ENCODE results near the gene SNORC. TPM values are rescaled to one million over a fixed set of nuclear protein-coding genes. Genes with fewer than 3 reads are reported as not detected.

The SNORC gene
- total RNA-seq, 1 donor from 2014 or later = 2.8 TPM

GRCh38 chr2:232872826-232873225 is 2.8 kb downstream of the SNORC start:
- Mint-ChIP-seq H3K4me1 (ENCODE audit: low read depth) (no peaks in the 10 kb centered on the region), H3K27ac (peak overlapping the region; percentile 16), H3K9me3 (ENCODE audit: low read depth) (no peaks in the 10 kb centered on the region), H3K27me3 (peaks cover 13% of the 10 kb centered on the region), H3K36me3 (ENCODE audit: insufficient read depth) (no peaks in the 10 kb centered on the region), H3K4me3 (ENCODE audit: low read depth) (no peak overlapping the region)
- no peak for TF ChIP-seq CTCF (IDR thresholded peaks at IDR 0.05; ENCODE audit: unreplicated experiment)
- no peak for DNase-seq (ENCODE audit: low spot score, unreplicated experiment)

- no peak for DNase-seq (ENCODE audit: low spot score, unreplicated experiment)
- Mint-ChIP-seq H3K27ac (no peak overlapping the region), H3K4me1 (ENCODE audit: low read depth) (no peaks in the 10 kb centered on the region), H3K36me3 (ENCODE audit: insufficient read depth) (no peaks in the 10 kb centered on the region), H3K4me3 (ENCODE audit: low read depth) (no peak overlapping the region), H3K27me3 (peaks cover 15% of the 10 kb centered on the region), H3K9me3 (ENCODE audit: low read depth) (no peaks in the 10 kb centered on the region)
- TF ChIP-seq CTCF (IDR thresholded peaks at IDR 0.05; ENCODE audit: unreplicated experiment) = no peak
Measured at GRCh38 chr2:232873292-232873908, 3.3 kb downstream of the SNORC start.

- Mint-ChIP-seq H3K4me3 (ENCODE audit: low read depth) (peak overlapping the region; percentile 57), H3K27ac (no peak overlapping the region), H3K27me3 (peaks cover 15% of the 10 kb centered on the region), H3K4me1 (ENCODE audit: low read depth) (no peaks in the 10 kb centered on the region), H3K9me3 (ENCODE audit: low read depth) (no peaks in the 10 kb centered on the region), H3K36me3 (ENCODE audit: insufficient read depth) (no peaks in the 10 kb centered on the region)
- TF ChIP-seq CTCF (IDR thresholded peaks at IDR 0.05; ENCODE audit: unreplicated experiment) = no peak
- DNase-seq (ENCODE audit: low spot score, unreplicated experiment) = no peak
Measured at GRCh38 chr2:232873909-232874641, 4.0 kb downstream of the SNORC start.

- H3K36me3 Mint-ChIP-seq (ENCODE audit: insufficient read depth) = no peaks in the 10 kb centered on the region
Measured at GRCh38 chr2:232874677-232875223, 4.7 kb downstream of the SNORC start.

More at GRCh38 chr2:232874677-232875223, 4.7 kb downstream of the SNORC start:
- Mint-ChIP-seq H3K27me3 (peaks cover 15% of the 10 kb centered on the region), H3K4me1 (ENCODE audit: low read depth) (no peaks in the 10 kb centered on the region), H3K4me3 (ENCODE audit: low read depth) (peak overlapping the region; percentile 57), H3K27ac (no peak overlapping the region), H3K9me3 (ENCODE audit: low read depth) (no peaks in the 10 kb centered on the region)
- no peak for TF ChIP-seq CTCF (IDR thresholded peaks at IDR 0.05; ENCODE audit: unreplicated experiment)
- no peak for DNase-seq (ENCODE audit: low spot score, unreplicated experiment)

All from progenitor cell of endocrine pancreas (in vitro differentiated cells).